SK-N-SH (cell line): Measurements from ENCODE around the gene IL22. TPM values are rescaled to one million over a fixed set of nuclear protein-coding genes. Genes with fewer than 3 reads are reported as not detected.

ENCODE experiments used
- CTCF ChIA-PET: fragments of 300-600, 350-600 bp; formaldehyde crosslinking; extraction: SDS; loops from one replicate; lab custom pipeline; 2021; lab: Yijun Ruan, JAX
- POLR2A ChIA-PET: fragments of 350-600 bp; sonication (Branson Sonifier 250); formaldehyde crosslinking; extraction: SDS; loops from one replicate; lab custom pipeline; 2020; ENCODE audit warnings: antibody characterized with exemption, inconsistent platforms; lab: Yijun Ruan, JAX
- DNase-seq: peaks from one replicate; pipeline ENCODE4 v3.0.0; 2012
- H2AFZ ChIP-seq: fragments of 200-600 bp; sonication (generic); 2 replicates; pipeline ENCODE4 v1.8.1; 2016; ENCODE audit warnings: antibody characterized with exemption, mild to moderate bottlenecking, low read depth
- H3F3A ChIP-seq: fragments of 200-600 bp; sonication (generic); replicated peaks from 2 replicates; pipeline ENCODE3; 2016; ENCODE audit warnings: antibody characterized with exemption, mild to moderate bottlenecking; ENCODE audit not compliant: insufficient read depth
- H3K27ac ChIP-seq, 2 experiments: fragments of 200-500 bp in 1 of 2; fragments of 200-600 bp in 1 of 2; sonication (Bioruptor generic) in 1 of 2; sonication (generic), shearing (Covaris generic) in 1 of 2; 2 replicates each; pipeline versions ENCODE4 v1.5.1 to v1.6.1; 2014 to 2016; ENCODE audit warnings: low read depth in 2 of 2, inconsistent platforms in 1 of 2, low read length in 1 of 2, mild to moderate bottlenecking in 1 of 2, mixed read lengths in 1 of 2
- H3K27me3 ChIP-seq: fragments of 200-600 bp; sonication (generic), shearing (Covaris generic); 2 replicates; pipeline ENCODE4 v1.6.1; 2016; ENCODE audit warnings: mixed run types; ENCODE audit not compliant: insufficient read depth
- H3K36me3 ChIP-seq, 2 experiments: fragments of 200-500 bp in 1 of 2; fragments of 200-600 bp in 1 of 2; sonication (Bioruptor generic) in 1 of 2; sonication (generic) in 1 of 2; replicated peaks in 1 of 2; 2 replicates each; pipeline versions ENCODE3 to v1.5.1; 2014 to 2016; ENCODE audit warnings: low read length in 1 of 2, mild to moderate bottlenecking in 1 of 2; ENCODE audit not compliant: insufficient read depth in 2 of 2, control insufficient read depth in 1 of 2
- H3K4me1 ChIP-seq, 2 experiments: fragments of 200-500 bp in 1 of 2; fragments of 200-600 bp in 1 of 2; sonication (Bioruptor generic) in 1 of 2; sonication (generic), shearing (Covaris generic) in 1 of 2; 2 replicates each; pipeline versions ENCODE4 v1.5.1 to v1.6.1; 2014 to 2016; ENCODE audit warnings: low read depth in 1 of 2, low read length in 1 of 2, mixed run types in 1 of 2; ENCODE audit not compliant: insufficient read depth in 2 of 2, control insufficient read depth in 1 of 2
- H3K4me2 ChIP-seq: fragments of 200-600 bp; sonication (generic), shearing (Covaris generic); 2 replicates; pipeline ENCODE4 v1.6.1; 2017; ENCODE audit warnings: mixed run types
- H3K4me3 ChIP-seq, 2 experiments: fragments of 200-500 bp in 1 of 2; fragments of 200-600 bp in 1 of 2; sonication (Bioruptor generic) in 1 of 2; sonication (generic), shearing (Covaris generic) in 1 of 2; 2 replicates each; pipeline versions ENCODE4 v1.5.1 to v1.8.1; 2014 to 2016; ENCODE audit warnings: low read depth in 2 of 2, inconsistent platforms in 1 of 2, low read length in 1 of 2, mild to moderate bottlenecking in 1 of 2, mixed read lengths in 1 of 2, moderate library complexity in 1 of 2
- H3K79me2 ChIP-seq: fragments of 200-600 bp; sonication (generic); 2 replicates; pipeline ENCODE4 v1.8.1; 2017; ENCODE audit warnings: mild to moderate bottlenecking; ENCODE audit not compliant: insufficient read depth
- H3K9ac ChIP-seq: fragments of 200-600 bp; sonication (generic); 2 replicates; pipeline ENCODE4 v1.6.1; 2017; ENCODE audit warnings: mixed run types
- H3K9me2 ChIP-seq: fragments of 200-600 bp; sonication (generic); 2 replicates; pipeline ENCODE4 v1.6.1; 2017; ENCODE audit warnings: mixed run types
- H3K9me3 ChIP-seq: fragments of 200-600 bp; sonication (generic); 2 replicates; pipeline ENCODE4 v1.6.1; 2017; ENCODE audit warnings: mixed run types, mild to moderate bottlenecking, moderate library complexity
- H4K20me1 ChIP-seq: fragments of 200-600 bp; sonication (generic); 2 replicates; pipeline ENCODE4 v1.6.1; 2017; ENCODE audit warnings: mild to moderate bottlenecking, mixed run types; ENCODE audit not compliant: insufficient read depth
- CHD2 ChIP-seq: fragments of 150-350 bp; IDR thresholded peaks from 2 replicates; pipeline ENCODE4 v1.6.1; 2018; ENCODE audit warnings: low read length; ENCODE audit not compliant: partially characterized antibody
- EP300 ChIP-seq, 2 experiments: IDR thresholded peaks; 2 replicates each; pipeline versions ENCODE4 v1.4.0 to v1.6.1; 2012; ENCODE audit warnings: borderline replicate concordance in 1 of 2, low read depth in 1 of 2, low read length in 1 of 2
- EZH2phosphoT487 ChIP-seq: fragments of 200-600 bp; sonication (generic); IDR thresholded peaks from 2 replicates; pipeline ENCODE4 v1.6.1; 2017; ENCODE audit warnings: low read depth, mixed run types, mild to moderate bottlenecking, antibody characterized with exemption, moderate library complexity, borderline replicate concordance
- FOXJ3 ChIP-seq: sonication (generic); formaldehyde crosslinking; IDR thresholded peaks from 2 replicates; pipeline ENCODE4 v1.5.1; 2020; ENCODE audit warnings: mild to moderate bottlenecking, missing genetic modification reagents
- FOXM1 ChIP-seq: IDR thresholded peaks from 2 replicates; pipeline ENCODE4 v1.4.0; 2012; ENCODE audit warnings: low read depth, mild to moderate bottlenecking
- GABPA ChIP-seq: IDR thresholded peaks from 2 replicates; pipeline ENCODE4 v1.4.0; 2012; ENCODE audit warnings: low read depth, mild to moderate bottlenecking
- IRF3 ChIP-seq: fragments of 150-350 bp; IDR thresholded peaks from 2 replicates; pipeline ENCODE4 v1.6.1; 2016; ENCODE audit warnings: mild to moderate bottlenecking, low read depth, low read length
- MEF2A ChIP-seq: IDR thresholded peaks from 2 replicates; pipeline ENCODE4 v1.4.0; 2012; ENCODE audit warnings: low read depth, borderline replicate concordance
- POLR2AphosphoS5 ChIP-seq: IDR thresholded peaks from 2 replicates; pipeline ENCODE4 v1.6.1; 2012; ENCODE audit warnings: low read depth, low read length
- TAF1 ChIP-seq: IDR thresholded peaks from 2 replicates; pipeline ENCODE4 v1.6.1; 2012; ENCODE audit warnings: low read depth, mild to moderate bottlenecking, low read length, moderate library complexity, borderline replicate concordance
- TCF12 ChIP-seq: IDR thresholded peaks from 2 replicates; pipeline ENCODE4 v1.4.0; 2012
- USF2 ChIP-seq: fragments of 150-350 bp; IDR thresholded peaks from 2 replicates; pipeline ENCODE4 v1.6.1; 2017; ENCODE audit warnings: antibody characterized with exemption, low read length, low read depth, borderline replicate concordance
- YY1 ChIP-seq: IDR thresholded peaks from 2 replicates; pipeline ENCODE4 v1.4.0; 2012; ENCODE audit warnings: low read depth, mild to moderate bottlenecking
- WGBS: methylation state at CpG from one replicate; pipeline ENCODE4 v1.1.6; 2017; ENCODE audit warnings: low lambda C conversion rate; 5-methylcytosine and 5-hydroxymethylcytosine counted together
- polyA plus RNA-seq, 3 experiments: library from polyadenylated mRNA; depleted of rRNA; stranded (reverse); fragments of >200 nt; gene quantifications; 2 replicates each; pipeline ENCODE4 v1.2.3, GENCODE V29; 2012
- TF ChIP-seq, protein P1 (sequence below): IDR thresholded peaks from 2 replicates; pipeline ENCODE4 v1.4.0; 2012; ENCODE audit warnings: low read depth, borderline replicate concordance

The IL22 gene
- polyA plus RNA-seq, 1 of the 3 experiments (the other 2 are of a cell fraction) = not detected

DNA sequence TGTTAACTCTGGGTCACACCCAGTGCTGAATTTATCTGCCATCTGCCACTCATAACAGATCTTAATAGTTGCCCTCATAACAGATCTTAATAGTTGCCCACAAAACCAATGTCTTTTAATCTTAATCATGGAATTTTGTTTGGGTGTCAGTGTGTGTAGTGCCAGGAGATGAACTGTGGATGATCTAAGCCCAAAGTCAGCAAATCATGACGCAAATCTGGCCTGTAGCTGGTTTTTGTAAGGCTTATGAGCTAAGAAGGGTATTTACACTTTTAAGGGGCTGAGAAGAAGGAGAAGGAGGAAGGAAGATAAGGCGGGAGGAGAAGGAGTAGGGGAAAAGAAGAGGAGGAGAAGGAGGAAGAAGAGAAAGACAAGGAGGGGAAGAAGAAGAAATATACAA, 17.8 kb downstream of the IL22 start:
- Histone ChIP-seq H3K79me2 (no peaks in the 10 kb centered on the region), H3K9me3 (no peaks in the 10 kb centered on the region), H4K20me1 (no peaks in the 10 kb centered on the region), H3K9ac (no peak overlapping the region), H3K9me2 (no peaks in the 10 kb centered on the region), H3K27me3 (no peaks in the 10 kb centered on the region), H3K4me3 (no peak overlapping the region), H3K36me3 (no peaks in the 10 kb centered on the region), H3K4me2 (no peak overlapping the region), H3K4me1 (peaks cover 0 to 17% of the 10 kb centered on the region in 2 experiments; a peak in 2 of 4 replicates), H3K27ac (no peak overlapping the region), H2AFZ (no peak overlapping the region), H3F3A (peaks cover 17% of the 10 kb centered on the region)
- no peak for DNase-seq
- POLR2A ChIA-PET = no interaction called here
- TF ChIP-seq EP300 (IDR thresholded peaks at IDR 0.05; ENCODE audit: borderline replicate concordance in 1 of 2, low read depth in 1 of 2, low read length in 1 of 2) = no peak
- CTCF ChIA-PET = interaction anchor here (2.8 kb wide), 1 partner anchor 13 kb away, joined by 18 read pairs; no protein-coding TSS in a partner anchor
- WGBS = 87% methylated on average over 2 of the region's 2 CpGs

- POLR2A ChIA-PET = no interaction called here
- TF ChIP-seq TAF1 = no peak
- TF ChIP-seq EP300 (IDR thresholded peaks at IDR 0.05; ENCODE audit: borderline replicate concordance in 1 of 2, low read depth in 1 of 2, low read length in 1 of 2) = no peak
- no peak for TF ChIP-seq CHD2
- TF ChIP-seq TCF12 = no peak
- TF ChIP-seq, protein P1, sequence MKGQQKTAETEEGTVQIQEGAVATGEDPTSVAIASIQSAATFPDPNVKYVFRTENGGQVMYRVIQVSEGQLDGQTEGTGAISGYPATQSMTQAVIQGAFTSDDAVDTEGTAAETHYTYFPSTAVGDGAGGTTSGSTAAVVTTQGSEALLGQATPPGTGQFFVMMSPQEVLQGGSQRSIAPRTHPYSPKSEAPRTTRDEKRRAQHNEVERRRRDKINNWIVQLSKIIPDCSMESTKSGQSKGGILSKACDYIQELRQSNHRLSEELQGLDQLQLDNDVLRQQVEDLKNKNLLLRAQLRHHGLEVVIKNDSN = no peak
- no peak for TF ChIP-seq MEF2A
- no peak for TF ChIP-seq IRF3
- TF ChIP-seq GABPA = no peak
- no peak for TF ChIP-seq POLR2AphosphoS5
- no peak for TF ChIP-seq USF2
- TF ChIP-seq FOXJ3 (CRISPR knock-in tag) = no peak
- no peak for TF ChIP-seq YY1
- no peak for TF ChIP-seq EZH2phosphoT487
- no peak for TF ChIP-seq FOXM1
- CTCF ChIA-PET = interaction anchor here (1.1 to 2.1 kb wide), 3 partner anchors 11 to 61 kb away, joined by 3 to 11 read pairs (median 4); no protein-coding TSS in a partner anchor
- peaks cover 0 to 6% of the 10 kb centered on the region in 2 experiments; a peak in 2 of 4 replicates for H3K4me1 ChIP-seq
- H3K9ac ChIP-seq = no peak overlapping the region
- no peak overlapping the region for H3K4me3 ChIP-seq
- H3K9me3 ChIP-seq = no peaks in the 10 kb centered on the region
- H3K27me3 ChIP-seq = no peaks in the 10 kb centered on the region
- no peaks in the 10 kb centered on the region for H3K9me2 ChIP-seq
- H2AFZ ChIP-seq = no peak overlapping the region
- no peak for DNase-seq
- H4K20me1 ChIP-seq = no peaks in the 10 kb centered on the region
- 66% methylated on average over 2 of the region's 2 CpGs for WGBS
- no peaks in the 10 kb centered on the region for H3K36me3 ChIP-seq
- H3K79me2 ChIP-seq = no peaks in the 10 kb centered on the region
- no peak overlapping the region for H3K4me2 ChIP-seq
- no peak overlapping the region for H3K27ac ChIP-seq
- peaks cover 5% of the 10 kb centered on the region for H3F3A ChIP-seq
These were observed 19.3 kb downstream of the IL22 start for GRCh38 chr12:68234140-68234539.
